GF-D8 (cell line): ENCODE data around the gene SERTAD1.
"Not testable (repeated sequence)": the region's sequence is repeated elsewhere in the genome, so short reads cannot be mapped to it uniquely, and the experiment has no call there.

Experiments used
- DNase-seq: peaks from one replicate; lab custom pipeline; 2025; lab: John Stamatoyannopoulos, UW

The SERTAD1 gene, protein sequence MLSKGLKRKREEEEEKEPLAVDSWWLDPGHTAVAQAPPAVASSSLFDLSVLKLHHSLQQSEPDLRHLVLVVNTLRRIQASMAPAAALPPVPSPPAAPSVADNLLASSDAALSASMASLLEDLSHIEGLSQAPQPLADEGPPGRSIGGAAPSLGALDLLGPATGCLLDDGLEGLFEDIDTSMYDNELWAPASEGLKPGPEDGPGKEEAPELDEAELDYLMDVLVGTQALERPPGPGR

DNA sequence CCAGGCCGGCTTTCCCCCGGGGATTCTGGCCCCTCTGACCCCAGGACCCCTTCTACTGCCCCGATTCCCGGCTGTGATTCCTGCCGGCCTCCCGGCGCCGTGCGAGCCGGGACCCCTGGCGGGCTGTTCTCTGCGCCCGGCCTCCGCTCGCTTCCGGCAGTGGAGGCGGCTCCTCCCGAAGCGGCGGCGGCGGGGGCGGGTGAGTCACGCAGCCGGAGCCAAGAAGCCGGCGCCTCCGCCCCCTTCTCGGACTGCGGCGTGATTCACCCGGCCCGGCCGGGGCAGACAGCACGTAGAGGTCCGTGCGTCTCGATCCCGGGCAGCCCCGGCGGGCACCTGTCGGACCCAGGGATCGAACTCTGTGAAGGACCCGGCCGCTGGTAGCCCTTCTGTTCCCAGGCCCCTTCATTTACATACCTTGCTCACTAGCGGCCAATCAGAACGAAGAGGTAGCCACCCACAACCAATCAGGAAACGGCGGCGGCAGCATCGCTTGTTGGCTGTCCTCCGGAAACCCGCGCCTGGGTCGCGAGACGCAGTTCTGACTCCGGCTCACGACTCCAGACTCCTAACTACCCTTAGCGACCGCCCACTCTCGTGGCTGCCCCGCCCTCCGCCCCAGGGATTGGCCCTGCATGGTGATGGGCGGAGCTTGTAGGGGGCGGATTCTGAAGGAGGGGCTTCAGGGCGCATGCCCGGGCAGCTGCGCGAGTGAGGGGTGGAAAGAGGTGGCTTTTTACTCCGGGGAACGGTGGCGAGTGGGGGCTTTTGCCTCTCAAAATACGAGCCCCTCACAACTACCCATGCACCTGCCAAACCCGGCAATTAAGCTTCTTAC is at the start of gene SERTAD1:
TSS of gene SERTAD1 (minus strand) at position 543 of the 838 bp plus-strand sequence. CDS start 2,446 bp downstream, outside the sequence.
- peak; percentile 98 for DNase-seq

DNA sequence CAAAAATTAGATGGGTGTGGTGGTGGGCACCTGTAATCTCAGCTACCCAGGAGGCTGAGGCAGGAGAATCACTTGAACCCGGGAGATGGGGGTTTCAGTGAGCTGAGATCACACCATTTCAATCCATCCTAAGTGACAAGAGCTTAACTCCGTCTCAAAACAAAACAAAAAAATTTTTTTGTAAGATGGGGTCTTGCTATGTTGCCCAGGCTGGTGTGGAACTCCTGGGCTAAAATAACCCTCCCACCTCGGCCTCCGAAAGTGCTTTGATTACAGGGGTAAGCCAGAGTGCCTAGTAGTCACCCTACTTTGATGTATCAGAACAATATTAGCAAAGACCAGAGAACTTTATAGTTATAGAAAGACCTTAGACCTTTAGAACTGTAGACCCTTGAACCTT is 48.9 kb upstream of the SERTAD1 start:
- DNase-seq, result no peak

DNA sequence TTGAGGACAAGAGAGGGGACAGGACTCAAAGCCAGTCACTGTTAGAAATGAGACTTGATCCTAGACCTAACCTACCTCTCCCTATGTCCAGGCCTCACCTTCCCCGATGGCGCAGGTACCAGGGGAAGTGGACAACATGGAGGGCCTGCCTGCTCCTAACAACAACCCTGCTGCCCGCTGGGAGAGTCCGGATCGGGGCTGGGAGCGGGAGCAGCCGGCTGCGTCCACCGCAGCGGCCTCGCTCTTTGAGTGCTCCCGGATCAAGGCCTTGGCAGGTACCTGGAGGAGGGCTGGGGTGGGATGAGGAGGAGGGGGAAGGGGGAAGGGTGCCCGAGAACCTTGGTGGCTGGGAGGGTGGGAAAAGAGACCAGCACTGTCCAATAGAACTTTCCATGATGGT is 46.7 kb upstream of the SERTAD1 start:
- DNase-seq, result no peak

DNA sequence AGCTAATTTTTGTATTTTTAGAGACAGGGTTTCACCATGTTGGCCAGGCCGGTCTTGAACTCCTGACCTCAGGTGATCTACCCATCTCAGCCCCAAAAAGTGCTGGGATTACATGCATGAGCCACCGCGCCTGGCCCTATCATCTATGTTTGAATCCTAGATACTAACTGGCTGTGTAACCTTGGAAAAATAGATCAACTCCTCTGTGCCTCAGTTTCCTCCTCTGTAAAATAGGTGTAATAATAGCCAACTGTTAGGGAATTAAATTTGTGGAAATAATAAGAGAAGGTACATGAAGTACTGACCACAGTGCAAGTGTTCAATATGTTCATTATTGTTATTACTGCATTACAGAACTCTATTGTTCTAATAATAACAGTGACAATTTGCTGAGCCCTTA is 45.3 kb upstream of the SERTAD1 start:
- DNase-seq, result no peak

DNA sequence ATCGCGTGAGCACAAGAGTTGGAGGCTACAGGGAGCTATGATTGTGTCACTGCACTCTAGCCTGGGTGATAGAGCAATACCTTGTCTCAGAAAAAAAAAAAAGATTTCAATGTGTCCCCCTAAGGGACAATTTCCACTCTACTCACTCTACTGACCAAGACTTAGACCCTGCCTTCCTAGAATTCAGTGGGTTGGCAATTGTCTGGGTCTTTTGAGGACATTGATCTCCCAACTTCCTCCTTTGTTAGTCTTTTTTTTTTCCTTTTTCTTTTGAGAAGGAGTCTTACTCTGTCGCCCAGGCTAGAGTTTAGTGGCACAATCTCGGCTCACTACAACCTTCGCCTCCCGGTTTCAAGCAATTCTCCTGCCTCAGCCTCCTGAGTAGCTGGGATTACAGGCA is 43.2 kb upstream of the SERTAD1 start:
- no peak for DNase-seq

DNA sequence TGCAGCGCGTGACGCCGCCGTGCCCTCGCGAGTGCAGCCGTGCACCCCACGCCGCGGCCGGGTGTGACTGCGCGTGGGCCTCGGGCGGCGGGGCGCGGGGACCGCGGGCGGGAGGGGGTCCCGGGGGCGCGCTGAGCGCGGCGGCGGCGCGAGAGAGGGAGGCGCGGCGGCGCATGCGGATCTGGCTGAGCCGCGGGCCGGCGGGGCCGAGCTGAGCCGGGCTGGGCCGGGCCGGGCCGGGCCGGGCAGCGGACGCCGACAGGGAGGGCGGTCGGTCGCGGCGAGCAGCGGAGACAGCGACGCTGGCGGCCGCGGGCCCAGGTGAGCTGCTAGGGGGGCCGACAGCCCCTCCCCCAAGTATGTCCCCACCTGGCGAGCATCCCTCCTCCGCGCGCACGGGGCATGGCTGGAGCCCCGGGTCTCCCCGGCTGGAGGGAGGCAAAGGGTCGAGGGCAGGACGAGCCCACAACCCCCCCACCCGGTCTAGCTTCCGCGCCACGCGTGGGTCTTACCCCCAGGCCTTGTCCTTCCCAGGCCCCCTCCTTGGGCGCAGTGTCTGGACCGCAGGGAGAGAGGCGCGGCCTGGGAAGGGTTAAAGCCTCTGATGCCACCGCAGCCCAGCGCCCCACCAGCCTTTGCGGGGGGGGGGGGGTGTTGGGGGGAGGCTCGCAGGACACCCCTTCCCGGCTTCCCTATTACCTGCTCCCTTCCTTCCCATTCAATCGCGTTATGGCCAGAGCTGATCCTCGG is 41.4 kb upstream of the SERTAD1 start, which contains the start of gene SPTBN4:
TSS of gene SPTBN4 (plus strand) at position 17 of the 750 bp plus-strand sequence. CDS start 5,621 bp downstream, outside the sequence.
- no peak for DNase-seq

DNA sequence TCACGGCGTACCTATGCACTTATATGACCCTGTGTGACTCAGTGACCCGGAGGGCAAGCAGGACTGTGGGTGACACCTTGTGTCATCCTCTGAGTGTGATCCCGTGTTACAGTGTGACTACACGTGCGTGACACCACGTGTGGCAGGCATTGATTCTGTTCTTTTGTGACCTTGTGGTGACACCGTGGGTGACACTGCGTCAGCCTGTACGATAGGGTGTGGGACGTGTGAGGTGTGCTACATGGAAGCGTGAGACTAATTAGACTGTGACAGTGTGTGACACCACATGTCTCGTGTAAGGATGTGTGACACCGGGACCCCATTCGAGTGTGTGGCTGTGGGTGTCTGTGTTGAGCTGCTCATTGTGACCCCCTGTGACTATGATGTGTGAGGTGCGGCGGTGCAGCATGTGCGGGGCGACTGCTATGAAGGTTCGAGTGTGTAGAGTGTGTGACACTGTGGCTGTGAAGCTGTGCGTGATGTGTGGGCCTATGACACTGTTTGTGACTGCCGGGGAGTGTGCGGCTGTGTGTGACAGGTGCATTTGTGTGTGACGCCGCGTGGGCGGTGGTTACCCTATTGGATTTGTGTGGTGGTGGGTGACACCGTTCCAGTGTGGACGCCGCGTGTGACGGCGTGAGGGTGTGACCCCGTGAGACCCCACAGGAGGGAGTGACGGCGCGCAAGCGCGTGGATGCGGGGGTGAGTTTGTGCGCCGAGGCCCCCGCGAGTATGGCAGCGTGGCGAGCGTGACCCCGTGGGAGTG is 40.6 kb upstream of the SERTAD1 start:
- DNase-seq, result no peak

DNA sequence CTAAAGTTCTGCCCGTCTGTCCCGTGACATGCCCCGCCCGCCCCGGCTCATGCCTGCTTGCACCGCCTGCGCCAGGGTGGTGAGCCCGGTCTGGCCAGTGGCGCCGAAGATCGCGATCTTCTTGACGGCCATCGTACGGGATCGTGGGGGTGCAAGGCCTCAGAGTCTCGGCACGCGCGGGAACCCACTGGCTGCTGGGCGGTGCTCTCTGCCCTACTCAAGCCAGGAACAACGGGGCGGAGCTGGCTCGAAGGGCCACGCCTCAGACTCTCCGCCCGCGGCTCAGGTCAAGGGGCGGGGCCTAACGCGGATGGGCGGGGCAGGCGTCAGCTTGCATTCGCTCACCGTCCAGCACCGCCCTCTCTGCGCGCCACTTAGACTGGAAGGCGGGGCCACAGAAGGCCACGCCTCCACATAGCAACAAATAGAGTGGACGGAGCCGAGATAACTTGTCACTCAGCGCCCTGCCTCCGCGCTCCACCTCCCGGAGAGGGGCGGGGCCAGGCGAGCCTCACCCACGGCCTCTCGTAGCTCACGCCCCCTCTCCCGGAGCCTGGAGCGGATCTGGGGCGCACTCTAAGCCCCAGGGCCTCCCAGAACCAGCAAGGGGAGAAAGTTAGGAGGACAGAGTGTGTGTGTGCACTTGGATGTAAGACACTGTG is 39.9 kb upstream of the SERTAD1 start, which contains the start of gene BLVRB:
TSS of gene BLVRB (minus strand) at position 189 of the 662 bp plus-strand sequence. CDS start at position 132, 57 bp downstream.
- DNase-seq, result peak; percentile 95

DNA sequence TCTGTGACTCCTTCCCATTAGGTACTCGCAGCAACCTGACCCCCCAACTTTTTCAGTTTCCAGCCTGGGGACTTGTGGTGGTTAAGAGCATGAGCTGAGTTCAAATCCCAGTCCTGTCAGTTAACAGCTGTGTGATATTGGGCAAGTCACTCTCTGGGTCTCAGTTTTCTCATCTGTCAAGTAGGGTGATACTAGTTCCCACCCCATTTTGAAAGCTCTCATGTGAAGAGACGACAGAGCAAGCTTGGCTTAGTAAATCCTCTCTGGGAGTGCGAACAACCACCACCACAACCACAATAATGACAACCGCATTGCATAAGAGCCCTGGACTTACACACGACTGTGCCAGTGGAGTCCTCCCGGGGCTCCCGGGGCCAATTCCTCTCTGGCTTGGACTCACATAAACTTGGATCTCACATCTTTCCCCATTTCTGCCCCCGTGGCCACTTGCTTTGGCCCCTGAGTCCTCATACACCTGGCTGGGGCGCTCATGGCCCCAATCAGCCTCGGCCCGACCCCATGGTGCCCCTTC is 39.3 kb upstream of the SERTAD1 start:
- peak; percentile 82 for DNase-seq

DNA sequence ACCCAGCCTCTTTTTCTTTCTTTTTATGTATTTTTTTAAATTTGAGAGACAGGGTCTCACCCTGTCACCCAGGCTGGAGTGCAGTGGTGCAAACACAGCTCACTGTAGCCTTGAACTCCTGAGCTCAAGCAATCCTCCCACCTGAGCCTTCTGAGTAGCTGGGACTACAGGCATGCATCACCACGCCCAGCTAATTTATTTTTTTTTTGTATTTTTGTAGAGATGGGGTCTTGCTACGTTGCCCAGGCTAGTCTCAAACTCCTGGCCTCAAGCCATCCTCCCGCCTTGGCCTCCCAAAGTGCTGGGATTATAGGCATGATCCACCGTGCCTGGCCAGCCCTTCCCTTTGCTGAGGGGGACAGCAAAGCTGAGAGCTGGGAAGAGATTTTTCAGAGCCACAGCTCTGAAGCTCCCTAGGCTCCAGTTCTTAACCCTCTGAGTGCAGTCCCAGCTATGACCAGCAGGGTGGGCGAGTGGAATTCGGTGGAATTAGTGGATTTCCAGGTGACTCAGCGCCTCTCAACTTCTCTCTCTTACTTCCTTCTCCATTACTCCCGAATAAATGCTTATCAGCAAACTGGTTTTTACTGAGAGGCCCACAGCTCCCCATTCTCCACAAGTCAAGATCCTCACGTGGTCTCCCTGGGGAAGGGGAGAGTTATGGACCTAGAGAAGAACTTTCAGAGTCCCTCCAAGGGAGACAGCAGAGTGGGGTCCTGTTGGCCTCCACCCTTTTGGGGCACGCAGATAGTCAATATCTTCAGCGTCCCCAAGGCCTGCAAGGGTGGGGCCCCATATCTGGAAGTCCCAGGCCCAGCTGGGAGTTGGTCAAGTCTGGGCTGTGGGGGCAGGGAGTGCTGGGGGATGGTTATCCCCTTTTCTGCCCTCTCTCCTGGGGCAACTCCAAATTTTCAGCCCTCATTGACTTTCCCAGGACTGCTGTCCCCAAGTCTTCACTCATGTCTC is 38.5 kb upstream of the SERTAD1 start:
- peak; percentile 51 for DNase-seq

DNA sequence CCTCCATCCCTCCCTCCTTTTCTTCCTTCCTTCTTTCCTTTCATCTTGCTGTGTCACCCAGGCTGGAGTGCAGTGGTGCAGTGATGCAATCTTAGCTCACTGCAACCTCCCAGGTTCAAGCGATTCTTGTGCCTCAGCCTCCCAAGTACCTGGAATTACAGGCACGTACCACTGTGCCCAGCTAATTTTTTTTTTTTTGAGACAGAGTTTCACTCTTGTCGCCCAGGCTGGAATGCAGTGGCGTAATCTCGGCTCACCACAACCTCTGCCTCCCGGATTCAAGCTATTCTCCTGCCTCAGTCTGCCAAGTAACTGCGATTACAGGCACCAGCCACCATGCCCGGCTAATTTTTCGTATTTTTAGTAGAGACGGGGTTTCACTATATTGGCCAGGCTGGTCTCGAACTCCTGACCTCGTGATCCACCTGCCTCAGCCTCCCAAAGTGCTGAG is 37.8 kb upstream of the SERTAD1 start:
- peak; percentile 42 for DNase-seq

DNA sequence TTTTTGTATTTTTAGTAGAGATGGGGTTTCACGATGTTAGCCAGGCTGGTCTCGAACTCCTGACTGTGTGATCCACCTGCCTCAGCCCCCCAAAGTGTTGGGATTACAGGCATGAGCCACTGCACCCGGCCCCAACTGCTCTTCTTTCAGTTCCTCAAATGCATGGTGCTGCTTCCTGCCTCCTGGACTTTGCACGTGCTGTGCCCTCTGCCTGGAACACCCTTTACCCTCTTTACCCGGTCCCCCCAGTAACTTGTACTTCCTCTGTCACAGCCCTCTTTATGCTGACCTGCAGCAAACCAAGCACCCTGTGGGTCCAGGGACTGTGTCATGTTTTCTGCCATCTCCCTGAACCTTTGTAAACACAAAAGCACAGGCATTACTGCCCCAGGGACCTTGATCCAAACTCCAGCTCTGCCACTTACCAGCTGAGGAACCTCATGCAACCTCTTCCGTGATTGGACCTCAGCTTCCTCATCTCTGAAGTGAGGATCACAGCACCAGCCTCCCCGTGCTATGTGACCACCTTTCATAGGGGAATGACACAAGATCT is 36.0 kb upstream of the SERTAD1 start:
- no peak for DNase-seq

DNA sequence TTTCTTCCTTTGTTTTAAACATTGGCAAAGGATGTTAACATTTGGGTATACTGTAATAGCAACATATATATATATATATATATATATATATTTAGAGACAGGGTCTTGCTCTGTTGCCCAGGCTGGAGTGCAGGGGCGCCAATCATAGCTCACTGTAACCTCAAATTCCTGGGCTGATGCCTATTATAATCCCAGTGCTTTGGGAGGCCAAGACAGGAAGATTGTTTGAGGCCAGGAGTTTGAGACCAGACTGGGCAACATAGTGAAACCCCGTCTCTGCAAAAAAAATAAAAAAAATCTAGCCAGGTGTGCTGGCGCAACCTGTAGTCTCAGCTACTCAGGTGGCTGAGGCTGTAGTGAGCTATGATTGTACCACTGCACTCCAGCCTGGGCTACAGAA is 34.4 kb upstream of the SERTAD1 start:
- DNase-seq, result no peak

DNA sequence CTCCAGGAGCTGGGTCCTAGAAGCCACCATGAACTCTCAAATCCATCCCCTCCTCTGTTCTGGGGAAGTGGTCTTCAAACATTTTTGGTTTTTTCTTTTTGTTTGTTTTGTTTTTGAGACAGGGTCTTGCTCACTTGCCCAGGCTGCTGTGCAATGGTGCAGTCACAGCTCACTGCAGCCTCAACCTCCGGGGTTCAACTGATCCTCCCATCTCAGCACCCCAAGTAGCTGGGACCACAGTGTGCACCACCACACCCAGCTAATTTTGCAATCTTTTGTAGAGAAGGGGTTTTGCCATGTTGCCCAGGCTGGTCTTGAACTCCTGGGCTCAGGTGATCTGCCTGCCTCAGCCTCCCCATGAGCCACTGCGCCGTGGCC is 32.8 kb upstream of the SERTAD1 start:
- DNase-seq, result no peak

DNA sequence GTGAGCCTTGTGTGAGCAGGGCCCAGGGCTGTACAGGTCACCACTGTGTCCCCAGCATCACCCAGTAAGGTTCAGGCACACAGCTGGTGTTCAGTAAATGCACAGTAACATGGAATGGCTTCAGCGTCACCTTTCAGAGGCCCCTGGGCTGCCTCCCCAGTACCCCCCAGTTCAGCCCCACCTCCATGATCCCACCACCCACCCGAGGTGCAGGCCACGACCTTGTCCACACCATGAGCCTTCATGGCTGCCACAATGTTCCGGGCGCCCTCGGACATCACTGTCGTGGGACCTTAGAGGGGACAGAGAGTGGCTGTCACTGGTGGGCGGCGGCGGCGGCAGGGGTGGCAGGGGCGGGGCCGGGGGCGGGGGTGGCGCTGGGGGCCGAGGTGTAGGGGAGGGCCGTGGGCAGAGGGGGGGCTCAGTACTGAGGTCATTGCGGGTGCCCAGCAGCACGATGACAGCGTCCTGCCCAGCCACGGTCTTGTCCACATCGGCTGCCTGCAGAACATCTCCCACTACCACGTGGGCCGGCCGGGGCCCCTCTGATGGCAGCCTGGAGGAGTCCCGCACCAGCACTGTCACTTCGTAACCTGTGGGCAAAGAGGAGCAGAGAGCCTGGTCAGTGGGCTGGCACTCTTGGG is 32.3 kb upstream of the SERTAD1 start:
- DNase-seq, result no peak

DNA sequence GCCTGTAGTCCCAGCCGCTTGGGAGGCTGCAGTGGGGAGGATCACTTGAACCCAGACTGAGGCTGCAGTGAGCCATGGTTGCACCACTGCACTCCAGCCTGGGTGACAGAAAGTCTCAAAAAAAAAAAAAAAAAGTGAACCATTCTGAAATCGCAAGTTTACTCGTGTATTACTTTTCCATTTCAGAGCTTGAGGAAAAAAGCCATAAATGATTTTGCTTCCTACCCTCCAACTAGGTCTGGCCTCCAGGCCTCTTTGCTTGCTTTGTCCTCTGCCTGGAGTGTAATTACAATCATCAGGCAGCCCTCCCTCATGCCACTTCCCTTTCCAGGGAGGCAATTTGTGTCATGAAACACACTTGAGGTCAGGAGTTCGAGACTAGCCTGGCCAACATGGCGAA is 31.3 kb upstream of the SERTAD1 start:
- DNase-seq, result no peak

DNA sequence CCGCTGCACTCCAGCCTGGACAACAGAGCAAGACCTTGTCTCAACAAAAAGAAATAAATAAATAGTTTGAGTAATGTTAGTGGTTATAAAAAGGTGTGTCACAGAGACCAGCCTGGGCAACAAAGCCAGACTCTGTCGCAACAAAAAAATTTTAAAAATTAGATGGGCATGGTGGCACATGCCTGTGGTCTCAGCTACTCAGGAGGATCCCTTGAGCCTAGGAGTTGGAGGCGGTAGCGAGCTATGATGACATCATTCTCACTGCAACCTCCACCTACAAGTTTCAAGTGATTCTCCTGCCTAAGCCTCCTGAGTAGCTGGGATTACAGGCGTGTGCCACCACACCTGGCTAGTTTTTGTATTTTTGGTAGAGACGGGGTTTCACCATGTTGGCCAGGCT is 28.2 kb upstream of the SERTAD1 start:
- not testable (repeated sequence) for DNase-seq

DNA sequence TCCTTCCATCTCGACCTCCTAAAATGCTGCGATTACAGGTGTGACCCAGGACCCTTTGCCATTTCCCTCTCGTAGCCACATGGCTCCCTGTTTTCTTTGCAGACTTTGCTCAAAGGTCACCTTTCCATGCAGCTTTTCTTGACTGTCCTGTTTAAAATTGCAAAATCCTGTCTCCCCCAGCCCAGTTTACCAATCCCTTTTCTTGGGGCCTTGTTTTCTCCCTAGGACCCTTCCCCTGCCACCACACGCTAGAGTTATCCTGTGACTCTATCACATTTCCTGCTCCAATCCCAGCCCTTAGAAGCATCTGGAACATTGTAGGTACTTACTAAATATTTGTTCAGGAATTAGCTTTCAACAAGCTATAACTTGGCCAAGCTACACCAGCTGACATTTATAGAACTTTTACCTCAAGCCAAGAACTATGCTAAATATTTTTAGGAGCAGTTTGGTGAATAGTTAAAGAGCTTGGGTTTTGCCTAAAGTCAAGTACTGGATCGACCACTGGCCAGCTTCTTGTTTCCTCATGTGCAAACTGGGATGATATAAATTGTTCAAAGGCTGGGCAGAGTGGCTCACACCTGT is 27.5 kb upstream of the SERTAD1 start:
- no peak for DNase-seq
